D721Med (cell line): ENCODE measurements around the gene RAB7A.

Experiments used
- DNase-seq: peaks from one replicate; pipeline ENCODE4 v3.0.0; 2011; ENCODE audit warnings: low spot score; ENCODE audit not compliant: insufficient read length
- FAIRE-seq: peaks from 2 replicates; lab custom pipeline; 2011; peaks lifted over from hg19 to GRCh38; lab: Jason Lieb, UNC
- TF ChIP-seq, protein P1 (sequence below): IDR thresholded peaks from 2 replicates; pipeline ENCODE4 v1.5.1; 2012; ENCODE audit warnings: mild to moderate bottlenecking, control low read depth; ENCODE audit not compliant: insufficient read depth; ENCODE audit errors: missing control alignments

The RAB7A gene

DNA sequence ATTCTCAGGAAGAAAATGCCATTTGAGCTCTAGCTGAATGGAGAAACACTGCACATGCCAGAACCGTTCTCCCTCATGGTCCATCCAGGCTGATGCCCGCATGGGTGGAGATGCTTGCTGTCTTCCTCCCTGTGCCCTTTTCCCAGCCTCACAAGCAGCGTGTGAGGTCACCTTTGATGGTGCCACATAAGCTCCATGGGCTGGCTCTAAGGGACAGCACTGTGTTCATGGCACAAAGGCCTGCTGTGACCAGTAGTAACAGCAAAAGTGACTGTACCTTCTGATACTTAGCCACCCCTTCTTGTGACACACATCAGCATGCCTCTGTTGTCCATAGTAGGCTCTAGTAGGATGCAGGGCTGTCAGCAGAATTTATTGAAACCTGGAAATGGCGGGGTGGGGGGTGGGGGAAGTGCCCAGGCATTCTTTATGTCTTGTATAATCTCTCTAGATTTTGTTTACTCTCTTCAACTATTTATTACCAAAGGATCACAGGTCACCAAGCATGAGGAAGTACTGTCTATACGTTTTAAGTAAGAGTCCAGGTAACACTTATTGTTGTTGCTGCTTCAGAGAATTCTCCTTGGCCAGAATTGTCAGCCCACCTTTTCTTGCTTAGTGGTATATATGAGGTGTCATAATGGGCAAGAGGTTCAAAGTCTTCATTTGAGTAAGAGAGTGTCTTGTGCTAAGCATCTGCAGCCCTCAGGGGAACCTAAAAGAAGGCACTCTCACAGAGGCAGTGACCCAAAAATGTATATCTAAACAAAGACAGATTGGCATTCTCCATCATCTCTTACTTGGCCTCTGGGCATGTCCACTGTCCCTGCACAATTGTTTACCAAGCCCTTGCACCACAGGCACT lies 56.5 kb downstream of the RAB7A start:
- FAIRE-seq (no peak), DNase-seq (no peak)
- TF ChIP-seq, protein P1, sequence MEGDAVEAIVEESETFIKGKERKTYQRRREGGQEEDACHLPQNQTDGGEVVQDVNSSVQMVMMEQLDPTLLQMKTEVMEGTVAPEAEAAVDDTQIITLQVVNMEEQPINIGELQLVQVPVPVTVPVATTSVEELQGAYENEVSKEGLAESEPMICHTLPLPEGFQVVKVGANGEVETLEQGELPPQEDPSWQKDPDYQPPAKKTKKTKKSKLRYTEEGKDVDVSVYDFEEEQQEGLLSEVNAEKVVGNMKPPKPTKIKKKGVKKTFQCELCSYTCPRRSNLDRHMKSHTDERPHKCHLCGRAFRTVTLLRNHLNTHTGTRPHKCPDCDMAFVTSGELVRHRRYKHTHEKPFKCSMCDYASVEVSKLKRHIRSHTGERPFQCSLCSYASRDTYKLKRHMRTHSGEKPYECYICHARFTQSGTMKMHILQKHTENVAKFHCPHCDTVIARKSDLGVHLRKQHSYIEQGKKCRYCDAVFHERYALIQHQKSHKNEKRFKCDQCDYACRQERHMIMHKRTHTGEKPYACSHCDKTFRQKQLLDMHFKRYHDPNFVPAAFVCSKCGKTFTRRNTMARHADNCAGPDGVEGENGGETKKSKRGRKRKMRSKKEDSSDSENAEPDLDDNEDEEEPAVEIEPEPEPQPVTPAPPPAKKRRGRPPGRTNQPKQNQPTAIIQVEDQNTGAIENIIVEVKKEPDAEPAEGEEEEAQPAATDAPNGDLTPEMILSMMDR = no peak

DNA sequence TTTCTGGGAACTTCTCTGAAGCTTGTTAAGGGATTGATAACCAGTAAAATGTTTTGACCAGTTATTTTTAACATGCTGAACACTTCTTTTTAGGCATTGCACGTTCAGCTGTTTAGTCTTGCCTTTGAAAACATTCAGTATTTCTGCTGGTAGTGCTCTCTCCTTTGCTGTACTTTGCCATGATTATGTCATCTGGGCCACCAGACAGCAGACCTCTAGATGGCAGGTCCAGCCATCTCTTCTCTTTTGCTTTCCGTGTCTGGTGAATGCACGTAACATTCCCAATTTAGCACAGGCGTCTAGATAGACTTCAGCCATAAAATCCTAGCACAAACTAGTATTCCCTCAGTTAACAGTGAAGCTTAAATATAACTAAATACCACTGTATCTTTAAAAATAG lies 57.8 kb downstream of the RAB7A start:
- FAIRE-seq (no peak), DNase-seq (no peak)
- TF ChIP-seq, protein P1 = no peak

DNA sequence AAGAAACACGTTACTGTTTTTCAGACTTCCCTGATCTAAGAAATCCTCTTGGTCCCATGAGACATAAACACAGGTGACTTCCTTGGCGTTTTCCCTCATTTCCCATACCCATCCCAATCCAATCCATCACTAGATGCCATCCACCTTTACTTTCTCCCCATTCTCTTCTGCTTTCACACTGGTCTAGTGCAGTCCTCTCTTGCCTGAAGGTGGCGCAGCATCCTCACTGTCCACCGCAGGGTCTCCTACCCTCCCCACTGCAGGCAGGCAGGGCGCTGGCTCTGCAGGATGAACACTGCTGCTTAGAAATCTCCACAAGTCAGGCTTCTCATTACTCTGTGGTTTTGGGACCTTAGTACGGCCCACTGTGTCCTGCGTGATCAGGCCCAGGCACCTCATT lies 58.2 kb downstream of the RAB7A start:
- no peak for DNase-seq

DNA sequence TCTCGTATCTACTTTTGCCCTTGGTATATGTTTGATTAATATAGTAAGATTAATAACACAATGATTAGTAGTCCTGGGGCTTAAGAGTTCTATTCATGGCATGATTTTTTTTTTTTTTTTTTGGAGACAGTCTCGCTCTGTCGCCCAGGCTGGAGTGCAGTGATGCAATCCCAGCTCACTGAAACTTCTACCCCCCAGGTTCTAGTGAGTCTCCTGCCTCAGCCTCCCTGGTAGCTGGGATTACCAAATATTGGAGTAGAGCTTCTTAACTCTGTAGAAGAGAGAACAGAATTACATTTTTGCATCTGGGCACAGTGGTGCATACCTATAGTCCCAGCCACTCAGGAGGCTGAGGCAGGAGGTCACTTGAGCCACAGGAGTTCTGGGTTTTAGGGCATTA lies 58.9 kb downstream of the RAB7A start:
- DNase-seq (no peak), FAIRE-seq (no peak)

More for the DNA sequence above, 58.2 kb downstream of the RAB7A start:
- TF ChIP-seq, protein P1 = peak; percentile 55
- no peak for FAIRE-seq

DNA sequence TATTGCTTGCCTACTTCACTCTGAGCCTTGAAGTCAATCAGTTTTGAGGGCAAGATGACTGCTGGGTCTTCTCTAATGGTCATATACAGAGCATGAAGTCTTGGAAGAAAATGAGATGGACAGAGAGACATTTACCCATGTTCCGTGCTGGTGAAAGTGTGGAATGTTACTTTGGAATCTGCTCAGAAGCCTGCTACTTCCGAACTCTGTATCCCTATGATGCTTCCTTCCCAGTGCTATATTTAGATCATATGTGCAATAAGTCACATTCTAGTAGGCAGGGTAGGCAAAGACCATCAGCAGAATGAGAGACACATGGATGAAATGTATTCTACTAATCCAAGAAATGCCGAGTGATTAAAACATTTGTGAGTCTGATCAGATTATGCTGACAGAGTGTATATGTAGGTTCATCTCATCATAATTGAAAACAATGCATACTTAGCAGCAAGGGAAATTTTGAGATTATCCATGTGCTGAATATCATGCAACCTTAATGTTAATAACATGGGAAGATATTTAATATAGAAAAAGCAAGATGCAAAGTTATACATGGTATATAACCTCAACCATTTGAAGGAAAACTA lies 60.5 kb downstream of the RAB7A start:
- FAIRE-seq = no peak
- DNase-seq = no peak
- TF ChIP-seq, protein P1 = no peak

More for the DNA sequence above, 58.9 kb downstream of the RAB7A start:
- TF ChIP-seq, protein P1 = no peak

DNA sequence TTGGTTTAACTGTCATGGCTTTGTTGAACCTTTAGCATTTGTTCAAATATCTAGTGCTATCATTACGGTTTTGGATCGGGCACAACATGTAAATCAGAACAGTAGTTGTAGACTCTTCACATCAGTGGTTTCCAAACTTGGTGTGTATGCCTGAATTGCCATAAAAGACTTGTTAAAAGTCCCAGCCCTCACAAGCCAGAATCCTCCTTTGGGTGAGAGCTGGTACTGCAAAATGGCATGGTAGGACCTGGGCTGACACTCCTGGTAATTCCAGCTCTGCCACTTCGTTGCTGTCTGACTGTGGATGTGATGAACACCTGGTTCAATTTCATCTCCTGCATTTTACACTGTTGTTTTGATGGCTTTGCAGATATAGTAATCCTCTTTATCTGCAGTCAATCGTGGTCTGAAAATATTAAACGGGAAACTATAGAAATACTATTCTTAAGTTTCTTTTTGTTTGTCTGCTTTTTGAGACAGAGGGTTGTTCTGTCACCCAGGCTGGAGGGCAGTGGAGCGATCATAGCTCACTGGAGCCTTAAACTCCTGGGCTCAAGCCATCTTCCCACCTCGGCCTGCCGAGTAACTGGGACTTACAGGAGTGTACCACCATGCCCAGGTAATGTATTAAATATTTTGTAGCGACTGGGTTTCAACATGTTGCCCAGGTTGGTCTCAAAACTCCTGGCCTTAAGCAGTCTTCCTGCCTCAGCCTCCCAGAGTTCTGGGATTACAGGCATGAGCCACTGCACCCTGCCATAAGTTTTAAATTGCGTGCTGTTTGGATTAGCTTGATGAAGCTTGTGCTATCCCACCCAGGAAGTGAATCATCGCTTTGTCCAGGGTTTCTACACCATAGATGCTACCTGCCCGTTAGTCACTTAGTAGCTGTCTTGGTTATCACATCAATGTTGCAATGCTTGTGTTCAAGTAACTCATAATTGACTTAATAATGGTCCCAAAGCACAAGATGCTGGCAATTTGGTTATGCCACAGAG lies 61.6 kb downstream of the RAB7A start:
- TF ChIP-seq, protein P1 = no peak
- FAIRE-seq = no peak
- DNase-seq = no peak
